Neural progenitor cell (in vitro differentiated cells): ENCODE results near the gene CENPN.

Experiments used
- EZH2 ChIP-seq: fragments of 200-600 bp; sonication (generic); IDR thresholded peaks from 2 replicates; pipeline ENCODE4 v1.6.1; 2017; ENCODE audit warnings: antibody characterized with exemption, mild to moderate bottlenecking, moderate library complexity
- EZH2phosphoT487 ChIP-seq: fragments of 200-600 bp; sonication (generic); IDR thresholded peaks from 2 replicates; pipeline ENCODE4 v1.6.1; 2017; ENCODE audit warnings: antibody characterized with exemption
- TF ChIP-seq, protein P1 (sequence below): fragments of 200-600 bp; sonication (generic); IDR thresholded peaks from 2 replicates; pipeline ENCODE4 v1.5.1; 2017; ENCODE audit warnings: antibody characterized with exemption, mild to moderate bottlenecking

GRCh38 chr16:81080233-81080632 is 73.2 kb downstream of the CENPN start:
- TF ChIP-seq, protein P1, sequence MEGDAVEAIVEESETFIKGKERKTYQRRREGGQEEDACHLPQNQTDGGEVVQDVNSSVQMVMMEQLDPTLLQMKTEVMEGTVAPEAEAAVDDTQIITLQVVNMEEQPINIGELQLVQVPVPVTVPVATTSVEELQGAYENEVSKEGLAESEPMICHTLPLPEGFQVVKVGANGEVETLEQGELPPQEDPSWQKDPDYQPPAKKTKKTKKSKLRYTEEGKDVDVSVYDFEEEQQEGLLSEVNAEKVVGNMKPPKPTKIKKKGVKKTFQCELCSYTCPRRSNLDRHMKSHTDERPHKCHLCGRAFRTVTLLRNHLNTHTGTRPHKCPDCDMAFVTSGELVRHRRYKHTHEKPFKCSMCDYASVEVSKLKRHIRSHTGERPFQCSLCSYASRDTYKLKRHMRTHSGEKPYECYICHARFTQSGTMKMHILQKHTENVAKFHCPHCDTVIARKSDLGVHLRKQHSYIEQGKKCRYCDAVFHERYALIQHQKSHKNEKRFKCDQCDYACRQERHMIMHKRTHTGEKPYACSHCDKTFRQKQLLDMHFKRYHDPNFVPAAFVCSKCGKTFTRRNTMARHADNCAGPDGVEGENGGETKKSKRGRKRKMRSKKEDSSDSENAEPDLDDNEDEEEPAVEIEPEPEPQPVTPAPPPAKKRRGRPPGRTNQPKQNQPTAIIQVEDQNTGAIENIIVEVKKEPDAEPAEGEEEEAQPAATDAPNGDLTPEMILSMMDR = no peak
- TF ChIP-seq EZH2 (no peak), EZH2phosphoT487 (no peak)
